Breast epithelium (tissue), 4 donors: ENCODE measurements around the gene STX18. TPM values are rescaled to one million over a fixed set of nuclear protein-coding genes. Genes with fewer than 3 reads are reported as not detected.

Experiments used
- DNase-seq, 2 donors: peaks; one replicate each; pipeline ENCODE4 v3.0.0-alpha.2; 2019; ENCODE audit warnings: low spot score in 2 of 2
- H3K27ac ChIP-seq, 2 donors: fragments of 200-600 bp; sonication (generic) in 1 of 2; one replicate each; pipeline ENCODE4 v1.5.1; 2016 to 2019; ENCODE audit warnings: mild to moderate bottlenecking in 1 of 2
- H3K27me3 ChIP-seq, 2 donors: fragments of 200-600 bp; sonication (generic) in 1 of 2; one replicate each; pipeline versions ENCODE4 v1.5.1 to v1.6.0; 2017 to 2019; ENCODE audit warnings: control low read depth in 1 of 2, mild to moderate bottlenecking in 1 of 2
- H3K36me3 ChIP-seq: fragments of 200-600 bp; one replicate; pipeline ENCODE4 v1.5.1; 2019
- H3K4me1 ChIP-seq, 2 donors: fragments of 200-600 bp; sonication (generic); one replicate each; pipeline ENCODE4 v1.5.1; 2016 to 2019; ENCODE audit warnings: control low read depth in 1 of 2
- H3K4me3 ChIP-seq, 3 donors: fragments of 200-600 bp; sonication (generic); 1 replicate in 2 of 3; 2 replicates in 1 of 3; pipeline ENCODE4 v1.5.1; 2016 to 2019; ENCODE audit warnings: mild to moderate bottlenecking in 3 of 3, moderate library complexity in 2 of 3
- H3K9me3 ChIP-seq, 2 donors: fragments of 200-600 bp; sonication (generic) in 1 of 2; one replicate each; pipeline ENCODE4 v1.5.1; 2016 to 2019; ENCODE audit warnings: control low read depth in 1 of 2
- POLR2A ChIP-seq: fragments of 450-650 bp; IDR thresholded peaks from one replicate; pipeline ENCODE4 v1.6.1; 2016; ENCODE audit warnings: antibody characterized with exemption, mild to moderate bottlenecking, moderate library complexity
- POLR2AphosphoS5 ChIP-seq, 3 donors: sonication (generic); formaldehyde crosslinking; IDR thresholded peaks; one replicate each; pipeline ENCODE4 v1.6.1; 2017; ENCODE audit warnings: antibody characterized with exemption in 3 of 3
- intact Hi-C: fragments of 100-400 bp; cut with DNase I; formaldehyde crosslinking; loops from one replicate; pipeline ENCODE4 v1.15.1; 2023; ENCODE audit warnings: low total_unique reads
- total RNA-seq, 3 donors: library from RNA; depleted of rRNA; stranded (reverse); fragments of >200 nt; gene quantifications; one replicate each; pipeline ENCODE4 v1.1.0, GENCODE V29; 2016
- TF ChIP-seq, protein P1 (sequence below), 3 donors: fragments of 450-650 bp; IDR thresholded peaks; one replicate each; pipeline ENCODE4 v1.5.1; 2016 to 2017; ENCODE audit warnings: antibody characterized with exemption in 3 of 3, mild to moderate bottlenecking in 3 of 3, moderate library complexity in 3 of 3

STX18 gene
- total RNA-seq, 3 donors from 2014 or later, result 32.2 to 36.3 (median 32.8) TPM

DNA sequence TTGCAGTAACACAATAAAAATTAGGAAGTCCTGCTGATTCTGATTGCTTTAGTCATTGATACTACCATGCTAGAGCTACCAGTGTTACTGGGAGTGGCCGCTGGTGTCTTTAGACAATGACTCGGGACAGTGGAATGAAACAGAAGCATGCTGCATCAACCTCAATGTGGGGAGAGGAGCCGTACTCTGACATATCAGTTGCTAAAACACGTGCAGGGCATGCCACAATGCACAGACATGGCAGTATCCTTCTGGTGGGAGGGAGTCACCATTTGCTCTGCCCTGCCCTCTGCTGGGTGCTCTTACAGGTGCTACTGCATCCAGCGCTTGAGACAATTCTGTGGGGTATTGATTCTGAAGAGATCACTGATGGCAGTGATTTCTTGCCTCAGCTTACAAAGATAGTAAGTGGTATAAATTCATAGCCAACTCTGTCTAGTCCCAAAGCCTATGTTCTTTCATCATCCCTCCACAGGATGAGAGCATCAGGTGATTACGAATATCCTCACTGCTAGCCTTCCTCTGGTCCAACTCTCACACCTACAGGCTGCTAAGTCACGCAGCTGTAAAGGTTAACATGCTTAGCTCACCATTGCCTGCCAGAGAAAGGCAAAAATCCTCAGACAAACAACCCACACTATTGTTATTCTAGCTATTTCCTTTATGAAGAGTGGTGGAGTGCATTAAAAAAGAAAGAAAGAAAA is 111.2 kb downstream of the STX18 start:
- H3K4me1 ChIP-seq, result no peaks in the 10 kb centered on the region
- TF ChIP-seq, protein P1, sequence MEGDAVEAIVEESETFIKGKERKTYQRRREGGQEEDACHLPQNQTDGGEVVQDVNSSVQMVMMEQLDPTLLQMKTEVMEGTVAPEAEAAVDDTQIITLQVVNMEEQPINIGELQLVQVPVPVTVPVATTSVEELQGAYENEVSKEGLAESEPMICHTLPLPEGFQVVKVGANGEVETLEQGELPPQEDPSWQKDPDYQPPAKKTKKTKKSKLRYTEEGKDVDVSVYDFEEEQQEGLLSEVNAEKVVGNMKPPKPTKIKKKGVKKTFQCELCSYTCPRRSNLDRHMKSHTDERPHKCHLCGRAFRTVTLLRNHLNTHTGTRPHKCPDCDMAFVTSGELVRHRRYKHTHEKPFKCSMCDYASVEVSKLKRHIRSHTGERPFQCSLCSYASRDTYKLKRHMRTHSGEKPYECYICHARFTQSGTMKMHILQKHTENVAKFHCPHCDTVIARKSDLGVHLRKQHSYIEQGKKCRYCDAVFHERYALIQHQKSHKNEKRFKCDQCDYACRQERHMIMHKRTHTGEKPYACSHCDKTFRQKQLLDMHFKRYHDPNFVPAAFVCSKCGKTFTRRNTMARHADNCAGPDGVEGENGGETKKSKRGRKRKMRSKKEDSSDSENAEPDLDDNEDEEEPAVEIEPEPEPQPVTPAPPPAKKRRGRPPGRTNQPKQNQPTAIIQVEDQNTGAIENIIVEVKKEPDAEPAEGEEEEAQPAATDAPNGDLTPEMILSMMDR (IDR thresholded peaks at IDR 0.05), result peak in 2 of 3 donors; percentile 15 to 16
- TF ChIP-seq POLR2A (no peak), POLR2AphosphoS5 (IDR thresholded peaks at IDR 0.05) (no peak)
- H3K27ac ChIP-seq, result no peak overlapping the region
- no peaks in the 10 kb centered on the region for H3K36me3 ChIP-seq
- H3K4me3 ChIP-seq, result no peak overlapping the region
- no peaks in the 10 kb centered on the region for H3K27me3 ChIP-seq
- no peak for DNase-seq
- no peaks in the 10 kb centered on the region for H3K9me3 ChIP-seq
- intact Hi-C loops, result no loop called here

DNA sequence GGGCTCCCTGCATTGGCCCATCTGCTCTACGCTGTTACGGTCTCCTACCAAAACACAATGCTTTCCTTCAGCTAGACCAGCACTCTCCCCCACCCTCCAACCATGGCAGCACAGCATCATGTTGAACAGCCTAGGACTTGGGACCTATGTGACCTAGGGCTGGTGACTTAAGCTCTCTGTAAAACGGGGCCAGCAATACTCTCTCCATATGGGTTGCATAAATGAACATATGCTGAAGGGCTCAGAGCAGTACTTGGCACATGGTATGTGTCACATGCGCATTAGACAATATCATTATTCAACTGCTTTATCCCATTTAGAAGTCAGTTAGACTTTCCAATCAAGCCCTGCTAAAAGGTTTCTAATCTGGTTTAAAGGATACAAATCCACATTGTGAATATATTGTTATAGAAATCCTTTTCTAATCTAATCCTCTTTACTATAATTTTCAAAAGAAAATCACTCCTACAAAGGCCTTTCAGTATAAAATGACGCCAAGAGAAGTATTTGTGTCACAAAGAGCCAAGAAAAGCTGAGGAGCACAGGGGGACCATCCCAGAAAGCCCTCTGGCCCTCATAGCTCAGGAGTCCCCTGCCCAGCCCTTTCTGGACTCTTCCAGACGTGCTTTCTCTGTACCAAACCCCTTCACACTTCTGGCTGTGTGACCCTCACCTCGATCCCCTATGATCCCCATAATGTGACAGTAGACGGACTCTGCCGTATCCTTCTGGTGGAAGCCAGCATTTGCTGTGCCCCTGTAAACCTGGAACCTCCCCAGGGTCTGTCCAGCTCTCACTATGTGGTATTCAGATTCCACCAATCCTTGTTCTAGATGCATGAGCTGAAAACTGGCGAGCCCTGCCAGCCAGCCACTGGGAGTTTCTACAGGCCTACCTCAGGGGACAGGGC is 112.6 kb downstream of the STX18 start:
- Histone ChIP-seq H3K27me3 (no peaks in the 10 kb centered on the region), H3K4me1 (no peaks in the 10 kb centered on the region), H3K36me3 (no peaks in the 10 kb centered on the region), H3K9me3 (no peaks in the 10 kb centered on the region), H3K4me3 (no peak overlapping the region), H3K27ac (no peak overlapping the region)
- DNase-seq, result no peak
- intact Hi-C loops, result no loop called here
- TF ChIP-seq POLR2A (no peak), POLR2AphosphoS5 (IDR thresholded peaks at IDR 0.05) (no peak)
- TF ChIP-seq, protein P1 (IDR thresholded peaks at IDR 0.05), result no peak

DNA sequence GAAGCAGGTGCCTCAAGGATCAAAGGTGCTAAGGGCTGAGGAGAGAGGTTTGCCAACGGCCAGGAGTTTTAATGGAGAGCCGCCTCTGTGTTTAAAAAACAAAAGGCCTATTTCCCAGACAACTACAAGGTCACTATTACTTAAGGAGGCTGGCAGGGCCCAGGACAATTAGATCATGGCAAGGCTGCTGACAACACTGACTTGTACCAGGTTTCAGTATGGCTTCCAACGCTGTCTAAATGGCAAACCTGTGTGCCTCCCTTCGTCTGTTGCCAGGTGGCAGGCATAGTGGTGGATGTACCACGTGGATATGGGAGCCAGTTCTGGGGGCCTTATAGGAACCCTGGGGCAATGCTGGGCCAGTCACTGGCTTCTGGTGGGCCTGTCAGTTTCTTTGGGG is 114.0 kb downstream of the STX18 start:
- no peaks in the 10 kb centered on the region for H3K36me3 ChIP-seq
- no peak for DNase-seq
- H3K4me1 ChIP-seq, result no peaks in the 10 kb centered on the region
- no peaks in the 10 kb centered on the region for H3K9me3 ChIP-seq
- intact Hi-C loops, result no loop called here
- no peak overlapping the region for H3K4me3 ChIP-seq
- no peak overlapping the region for H3K27ac ChIP-seq
- no peaks in the 10 kb centered on the region for H3K27me3 ChIP-seq
- no peak for TF ChIP-seq POLR2AphosphoS5 (IDR thresholded peaks at IDR 0.05)
- no peak for TF ChIP-seq POLR2A
- TF ChIP-seq, protein P1 (IDR thresholded peaks at IDR 0.05), result no peak

DNA sequence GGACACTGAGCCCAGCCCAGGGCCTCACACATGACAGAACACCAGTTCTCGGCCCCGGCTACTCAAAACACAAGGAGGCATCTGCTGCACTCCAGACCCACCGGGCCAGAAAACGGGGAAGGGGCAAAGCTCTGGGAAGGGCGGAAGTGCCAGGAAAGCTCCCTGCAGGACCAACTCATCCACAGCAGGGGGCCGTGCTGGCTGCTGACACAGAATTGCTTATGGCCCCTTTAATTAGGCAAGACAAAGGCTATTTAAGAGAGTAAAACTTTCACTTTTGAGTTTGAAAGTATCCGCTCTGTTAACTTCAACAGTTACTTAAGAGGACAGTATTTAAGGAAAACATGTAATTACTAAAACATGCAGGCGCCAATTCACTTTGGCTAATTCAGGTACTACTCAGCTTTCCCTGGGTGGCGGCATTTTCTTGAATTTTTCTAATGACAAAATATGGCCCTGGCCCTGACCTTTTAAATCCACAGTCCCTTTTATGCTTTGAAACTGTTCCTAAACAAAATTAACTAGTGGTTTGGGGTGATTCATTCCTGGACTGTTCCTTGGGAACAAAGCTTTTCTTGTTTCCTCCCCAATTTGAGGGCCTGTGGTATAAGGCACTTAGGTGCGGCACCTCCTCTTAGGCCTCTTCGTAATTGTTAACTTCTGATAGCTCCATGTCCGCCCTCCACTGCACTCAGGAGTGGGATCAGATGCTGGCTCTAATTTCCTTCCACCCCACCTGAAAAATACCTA is 114.6 kb downstream of the STX18 start:
- no peak overlapping the region for H3K4me3 ChIP-seq
- DNase-seq, result no peak
- TF ChIP-seq POLR2AphosphoS5 (IDR thresholded peaks at IDR 0.05) (no peak), POLR2A (no peak)
- TF ChIP-seq, protein P1 (IDR thresholded peaks at IDR 0.05), result no peak
- H3K9me3 ChIP-seq, result no peaks in the 10 kb centered on the region
- H3K36me3 ChIP-seq, result no peaks in the 10 kb centered on the region
- H3K4me1 ChIP-seq, result no peaks in the 10 kb centered on the region
- no peaks in the 10 kb centered on the region for H3K27me3 ChIP-seq
- H3K27ac ChIP-seq, result no peak overlapping the region
- intact Hi-C loops, result no loop called here
